Limb (tissue), 2 donors: Measurements from ENCODE around the gene SERPINH1.
"Not testable (repeated sequence)": the region's sequence is repeated elsewhere in the genome, so short reads cannot be mapped to it uniquely, and the experiment has no call there.

Source experiments
- DNase-seq, 2 donors: peaks; one replicate each; pipeline ENCODE4 v3.0.0-alpha.2; 2016; ENCODE audit errors: extremely low spot score in 2 of 2

The SERPINH1 gene

DNA sequence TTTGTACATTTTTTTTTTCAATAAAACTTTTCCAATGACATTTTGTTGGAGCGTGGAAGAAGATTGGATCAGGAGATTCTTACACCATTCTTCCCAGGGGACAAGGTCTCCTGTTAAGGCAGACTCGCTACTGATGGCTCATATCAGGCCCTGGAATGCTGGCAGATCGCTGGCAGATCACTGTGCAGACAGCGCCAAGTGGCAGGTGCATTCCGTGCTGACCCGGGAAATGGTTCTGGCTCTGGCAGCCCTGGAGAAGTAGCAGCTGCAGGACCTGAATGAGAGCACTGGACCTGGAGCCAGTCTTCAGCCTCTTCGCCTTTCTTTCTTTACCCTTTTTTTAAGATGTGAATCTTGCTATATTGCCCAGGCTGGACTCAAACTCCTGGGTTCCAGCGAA, 10.7 kb downstream of the SERPINH1 start:
- no peak for DNase-seq

DNA sequence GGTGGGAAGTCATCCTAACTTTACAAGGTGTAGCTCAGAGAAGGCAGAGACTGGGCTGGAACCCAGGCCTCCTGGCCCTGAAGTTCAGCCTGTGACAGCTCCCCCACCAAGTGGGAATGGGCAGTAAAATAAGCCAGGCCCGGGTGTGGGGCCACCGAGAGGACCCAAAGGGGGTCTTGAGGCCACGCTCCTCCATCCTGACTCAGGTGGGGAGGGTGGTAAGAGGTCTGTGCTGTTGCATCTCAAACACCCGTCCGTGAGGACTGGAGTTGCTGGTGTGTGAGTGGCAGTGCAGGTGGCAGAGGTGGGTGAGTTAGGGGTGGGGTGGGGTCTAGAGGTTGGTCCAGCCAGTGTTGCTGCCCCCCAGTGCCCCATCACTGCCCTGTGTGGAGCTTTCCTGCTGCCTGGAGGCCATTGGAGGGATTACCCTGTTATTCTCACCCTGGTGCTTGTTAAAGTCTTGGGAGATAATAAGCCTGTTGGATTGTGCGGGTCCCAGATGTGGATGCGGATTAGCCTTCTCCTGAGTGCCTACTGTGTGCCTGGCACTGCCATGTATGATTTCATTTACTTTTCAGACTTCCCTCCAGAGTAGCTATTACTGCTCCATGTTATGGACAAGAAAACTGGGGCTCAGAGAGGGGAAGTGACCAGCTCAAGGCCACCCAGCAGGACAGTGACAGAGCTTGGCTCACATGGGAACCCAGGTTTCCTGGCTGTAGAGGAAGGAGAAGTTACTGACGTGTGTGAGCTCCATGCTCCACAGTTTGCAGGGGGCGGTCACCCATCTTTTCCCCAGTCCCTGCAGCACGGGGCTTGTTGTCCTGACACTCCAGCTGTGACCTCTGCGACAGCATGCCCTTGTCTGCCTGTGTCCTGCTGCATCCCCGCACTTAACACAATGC, 12.9 kb downstream of the SERPINH1 start:
- DNase-seq: no peak

- no peak for DNase-seq
Observed at GRCh38 chr11:75576017-75576416, 14.0 kb downstream of the SERPINH1 start.

DNA sequence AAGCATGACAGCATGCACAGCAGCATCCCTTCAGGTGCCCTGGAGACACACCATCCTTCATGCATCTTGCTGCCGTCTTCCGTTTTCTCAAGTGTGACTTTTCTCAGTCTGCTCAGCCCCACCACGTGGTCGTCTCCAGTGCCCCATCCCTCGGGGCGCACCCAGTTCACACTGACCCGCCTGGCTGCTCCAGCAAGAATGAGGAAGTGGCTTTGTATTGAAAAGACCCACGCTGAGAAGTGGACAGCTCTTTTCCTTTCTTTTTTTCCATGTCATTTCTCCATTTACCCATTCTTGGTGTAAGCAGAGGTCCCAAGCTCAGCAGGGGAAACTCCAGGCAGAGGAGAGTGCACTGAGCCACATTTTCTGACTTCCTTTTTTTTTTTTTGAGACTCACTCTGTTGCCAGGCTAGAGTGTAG, 14.5 kb downstream of the SERPINH1 start:
- no peak for DNase-seq

DNA sequence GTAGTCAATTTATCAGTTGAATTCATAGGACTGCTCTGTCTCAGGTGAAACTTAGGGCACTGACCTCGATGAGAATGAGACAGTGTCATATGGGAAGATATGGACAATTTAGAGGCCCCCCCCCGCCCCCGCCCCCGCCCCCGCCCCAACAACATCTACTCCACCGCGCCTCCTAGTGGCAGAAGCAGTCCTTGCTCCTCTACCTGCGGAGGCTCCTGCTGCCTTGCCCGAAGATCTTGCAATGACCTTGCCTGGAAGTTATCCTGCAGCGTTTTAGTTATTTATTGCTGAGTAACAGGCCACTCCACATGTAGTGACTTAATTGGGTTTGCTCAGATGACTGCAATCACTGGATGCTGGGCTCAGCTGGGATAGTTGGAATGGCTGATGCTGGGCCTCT, 15.2 kb downstream of the SERPINH1 start:
- peak in 1 of 2 donors; percentile 66 for DNase-seq

DNA sequence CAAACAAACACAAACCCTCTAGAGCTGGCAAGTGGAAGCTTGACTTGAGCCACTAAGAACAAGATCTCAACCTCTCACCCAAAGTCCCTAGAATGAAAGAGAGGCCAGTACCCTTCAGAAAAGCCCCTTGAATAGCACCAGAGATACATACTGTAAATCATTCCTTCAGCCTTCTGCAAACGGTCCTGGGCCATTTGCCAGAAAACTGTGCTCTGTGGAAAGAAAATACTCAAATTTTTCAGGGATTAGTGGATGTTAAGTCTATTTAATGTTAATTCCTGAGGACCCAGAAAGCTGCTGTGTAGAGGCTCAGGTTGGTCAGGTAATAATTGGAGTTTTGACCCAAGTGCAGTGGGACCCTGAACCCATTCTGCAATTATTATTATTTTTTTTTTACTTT, 16.9 kb downstream of the SERPINH1 start:
- DNase-seq: no peak

DNA sequence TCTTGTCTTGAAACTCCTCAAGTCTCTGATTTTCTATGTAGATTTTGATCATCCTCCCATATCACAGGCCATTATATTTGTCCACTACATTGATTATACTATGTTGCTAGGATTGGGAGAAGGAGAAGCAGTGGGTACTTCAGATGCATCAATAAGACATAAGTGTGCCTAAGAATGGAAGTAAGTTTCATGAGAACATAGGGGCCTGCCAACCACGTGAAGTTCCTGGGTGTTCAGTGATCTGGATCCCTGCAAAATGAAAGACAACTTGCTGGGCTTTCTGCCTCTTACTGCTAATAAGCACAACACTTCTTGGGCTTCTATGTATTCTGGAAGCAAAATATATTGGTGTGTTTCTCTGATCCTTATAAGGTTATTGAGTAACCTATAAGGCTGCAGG, 17.8 kb downstream of the SERPINH1 start:
- no peak for DNase-seq

- no peak for DNase-seq
Observed at GRCh38 chr11:75582506-75582894, 20.4 kb downstream of the SERPINH1 start.

DNA sequence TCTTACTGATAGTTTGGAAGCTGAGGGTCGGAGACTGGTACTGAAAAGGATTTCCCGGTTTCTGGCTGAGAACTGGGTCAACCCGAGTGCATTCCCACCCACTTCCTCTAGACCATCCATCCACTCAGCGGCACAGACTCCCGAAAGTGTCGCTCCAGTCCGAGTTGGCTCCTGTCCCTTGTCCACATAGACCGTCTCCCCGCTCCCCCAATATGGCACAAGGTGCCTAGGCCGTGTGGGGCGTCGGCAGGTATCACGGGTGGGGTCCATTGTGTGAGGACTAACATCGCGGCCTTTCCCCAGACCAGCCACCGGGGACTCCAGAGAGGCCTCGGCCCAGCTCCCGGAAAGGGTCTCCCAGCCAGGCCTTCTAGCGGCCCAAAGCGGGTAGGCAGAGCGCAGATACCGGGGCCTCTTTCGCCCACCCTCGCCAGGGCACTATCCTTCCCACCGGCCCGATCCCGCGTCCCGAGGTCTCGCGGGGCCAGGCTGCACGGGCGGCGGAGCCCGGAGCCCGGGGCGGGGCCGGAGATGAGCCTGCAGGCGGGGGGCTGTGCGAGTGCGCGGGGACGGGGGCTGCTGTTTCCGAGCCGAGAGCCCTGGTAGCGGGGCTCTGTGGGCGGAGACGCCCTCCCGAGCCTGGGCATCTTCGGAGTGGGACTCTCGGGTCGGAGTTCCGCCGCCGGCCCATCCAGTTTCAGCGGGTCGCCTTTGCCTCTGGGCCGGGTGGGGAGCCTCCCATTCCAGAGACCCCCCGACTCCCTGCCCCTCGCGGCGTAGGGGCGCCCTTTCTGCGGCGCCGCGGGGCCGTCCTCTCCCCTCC, 21.1 kb downstream of the SERPINH1 start:
- peak; percentile 82 to 92 for DNase-seq

DNA sequence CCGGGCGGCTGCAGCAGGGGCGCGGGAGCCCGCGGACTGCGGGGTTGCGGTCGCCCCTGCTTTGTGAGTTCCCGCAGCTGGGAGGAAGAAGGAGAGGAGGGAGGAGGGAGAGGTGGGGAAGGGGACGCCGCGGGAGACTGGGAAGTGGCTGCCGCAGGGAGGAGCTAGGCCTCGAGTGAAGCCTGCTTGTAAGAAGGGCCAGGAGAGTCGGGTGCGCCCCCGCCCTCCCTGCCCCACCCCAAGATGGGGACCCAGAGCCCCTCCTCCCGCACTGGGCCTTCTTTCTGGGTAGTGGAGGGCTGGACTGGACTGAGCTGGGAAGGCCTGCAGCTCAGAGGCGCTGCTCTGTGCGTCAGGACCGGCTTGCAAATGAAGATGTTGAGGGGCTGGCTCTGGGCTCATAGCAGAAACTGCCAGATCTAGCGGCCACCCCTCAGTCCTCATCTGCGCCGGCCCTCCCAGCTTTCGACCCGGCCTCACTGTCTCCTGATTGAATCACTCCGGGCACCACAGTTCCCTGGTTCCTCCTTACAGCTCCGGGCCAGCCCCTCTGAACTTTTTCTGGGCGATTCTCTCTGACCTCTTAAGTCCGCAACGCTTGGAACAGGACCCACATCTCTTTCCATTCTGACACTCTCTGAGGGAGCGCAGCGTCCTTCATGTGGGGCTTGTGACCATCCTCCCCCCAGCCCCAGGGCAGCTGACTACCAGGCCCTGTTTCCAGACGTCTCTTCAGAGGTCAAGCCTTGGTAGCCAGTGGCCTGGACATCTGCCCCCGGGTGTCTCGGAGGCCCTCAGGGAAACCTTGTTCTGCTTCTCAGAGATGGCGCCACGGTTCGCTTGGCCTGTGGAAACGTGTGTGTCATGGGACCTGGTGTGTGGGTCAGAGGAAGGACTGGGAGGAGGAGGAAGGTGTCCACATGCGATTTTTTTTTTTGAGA, 21.9 kb downstream of the SERPINH1 start:
- peak; percentile 88 to 89 for DNase-seq

DNA sequence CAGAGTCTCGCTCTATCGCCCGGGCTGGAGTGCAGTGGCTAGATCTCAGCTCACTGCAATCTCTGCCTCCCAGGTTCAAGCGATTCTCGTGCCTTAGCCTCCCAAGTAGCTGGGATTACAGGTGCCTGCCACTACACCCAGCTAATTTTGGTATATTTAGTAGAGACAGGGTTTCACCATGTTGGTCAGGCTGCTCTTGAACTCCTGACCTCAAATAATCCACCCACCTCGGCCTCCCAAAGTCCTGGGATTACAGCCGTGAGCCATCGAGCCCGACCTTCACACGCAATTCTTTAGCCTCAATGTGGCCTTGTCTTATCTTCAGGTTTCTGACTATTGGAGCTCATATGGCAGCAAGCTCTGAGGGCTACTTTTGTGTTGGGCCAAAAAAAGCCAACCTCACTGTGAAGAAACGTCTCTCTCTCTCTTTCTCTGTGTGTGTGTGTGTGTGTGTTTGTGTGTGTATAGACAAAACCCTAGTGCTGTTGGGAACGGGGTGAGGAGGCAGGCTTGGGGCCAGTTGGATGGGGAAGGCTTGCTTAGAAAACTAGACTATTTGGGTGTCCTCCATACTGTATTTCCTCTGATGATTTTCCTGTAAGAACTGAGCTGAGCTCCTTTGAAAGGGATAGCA, 22.7 kb downstream of the SERPINH1 start:
- DNase-seq: not testable (repeated sequence)

- DNase-seq: no peak
Observed at GRCh38 chr11:75585293-75585670, 23.2 kb downstream of the SERPINH1 start.

DNA sequence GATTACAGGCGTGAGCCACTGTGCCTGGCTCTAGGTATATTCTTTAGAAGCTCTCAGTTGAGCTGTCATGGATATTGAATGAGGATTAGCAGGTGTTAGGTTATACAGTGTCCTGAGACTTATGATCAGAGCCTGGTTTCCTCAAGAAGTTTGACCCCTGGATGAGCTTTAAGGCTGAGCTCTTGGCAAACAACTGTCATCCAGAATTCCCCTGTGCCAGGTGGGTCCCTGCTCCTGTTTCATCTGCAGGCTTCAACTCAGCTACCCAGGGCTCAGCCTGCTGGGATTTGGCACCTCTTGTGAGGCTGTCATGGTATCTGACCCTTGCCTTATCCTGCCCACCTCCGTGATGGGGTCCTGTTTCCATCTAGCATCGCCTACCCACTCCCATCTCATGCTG, 24.3 kb downstream of the SERPINH1 start:
- no peak for DNase-seq

GRCh38 chr11:75588051-75588481, 26.0 kb downstream of the SERPINH1 start:
- no peak for DNase-seq

DNA sequence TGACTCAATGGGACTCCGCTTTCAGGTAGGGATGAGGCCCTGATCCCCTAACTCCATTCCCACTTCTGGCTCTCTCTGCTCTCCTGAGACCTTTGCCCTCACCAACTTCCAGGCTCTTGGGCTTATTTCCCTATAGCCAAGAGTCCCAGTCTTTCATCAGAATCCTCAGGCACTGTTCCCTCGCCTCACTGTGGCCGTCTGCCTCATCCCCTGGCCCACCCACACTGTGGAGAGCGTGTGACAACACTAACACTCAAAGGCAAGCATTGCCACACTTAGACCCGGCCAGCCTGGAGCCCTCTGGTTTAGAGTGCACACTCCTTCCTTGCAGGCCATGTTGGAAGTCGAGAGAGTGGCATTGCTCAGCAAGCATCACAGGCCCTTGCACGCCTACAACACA, 27.0 kb downstream of the SERPINH1 start:
- DNase-seq: no peak

DNA sequence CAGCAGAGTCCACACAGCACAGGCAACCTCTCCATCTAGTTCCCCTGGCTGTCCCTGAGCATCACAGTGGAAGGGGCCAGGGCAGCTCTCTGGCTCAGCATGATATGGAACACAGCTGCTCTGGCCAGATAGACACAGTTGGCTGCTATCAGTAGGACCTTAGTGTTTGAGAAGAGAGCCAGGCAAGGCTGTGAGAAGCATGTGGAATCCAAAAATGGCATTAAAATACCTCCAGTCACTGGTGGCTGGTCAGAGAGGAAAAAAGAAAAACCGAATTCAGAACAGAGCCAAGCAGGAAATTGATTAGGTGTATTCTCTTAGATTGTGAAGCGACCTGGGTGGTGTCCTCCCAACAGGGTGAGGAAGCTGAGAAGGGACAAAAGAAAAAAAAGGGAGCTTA, 27.9 kb downstream of the SERPINH1 start:
- DNase-seq: no peak

DNA sequence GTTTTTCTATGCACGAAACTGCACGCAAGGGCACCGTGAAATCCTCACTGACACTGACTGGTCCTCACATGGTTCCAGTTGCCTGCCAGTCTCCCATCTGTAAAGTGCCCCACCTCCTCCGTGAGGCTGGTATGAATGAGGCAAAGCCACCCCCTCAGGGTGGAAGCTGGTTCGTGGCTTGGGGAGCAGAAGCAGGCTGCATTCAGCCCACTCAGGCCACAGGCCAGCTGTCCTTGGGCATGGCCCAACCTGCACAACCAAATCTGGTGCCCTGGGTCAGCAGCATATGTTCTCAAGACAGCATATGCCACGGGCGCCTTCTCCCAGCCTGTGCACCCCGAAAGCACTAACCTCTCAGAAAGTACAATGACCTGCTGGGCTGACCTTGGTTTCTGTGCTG, 29.3 kb downstream of the SERPINH1 start:
- no peak for DNase-seq

DNA sequence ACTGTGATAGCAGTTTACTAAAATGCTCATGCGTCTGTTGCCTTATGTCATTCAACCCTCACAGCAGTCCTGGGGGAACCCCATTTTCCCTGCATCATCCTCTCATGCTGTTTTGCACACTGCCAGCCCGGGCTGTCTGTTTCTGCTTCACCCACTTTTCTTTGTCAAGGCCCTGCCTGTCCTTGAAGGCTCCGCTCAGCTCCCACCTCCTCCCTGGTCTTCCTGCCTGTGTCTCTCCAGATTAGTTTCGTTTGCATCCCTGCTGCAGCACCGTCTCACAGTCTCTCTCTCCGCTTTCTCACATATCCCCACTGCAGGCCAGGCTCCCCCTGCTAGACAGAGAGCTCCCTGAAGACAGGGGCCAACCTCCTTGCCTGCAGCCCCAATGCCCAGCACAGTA, 29.9 kb downstream of the SERPINH1 start:
- no peak for DNase-seq

DNA sequence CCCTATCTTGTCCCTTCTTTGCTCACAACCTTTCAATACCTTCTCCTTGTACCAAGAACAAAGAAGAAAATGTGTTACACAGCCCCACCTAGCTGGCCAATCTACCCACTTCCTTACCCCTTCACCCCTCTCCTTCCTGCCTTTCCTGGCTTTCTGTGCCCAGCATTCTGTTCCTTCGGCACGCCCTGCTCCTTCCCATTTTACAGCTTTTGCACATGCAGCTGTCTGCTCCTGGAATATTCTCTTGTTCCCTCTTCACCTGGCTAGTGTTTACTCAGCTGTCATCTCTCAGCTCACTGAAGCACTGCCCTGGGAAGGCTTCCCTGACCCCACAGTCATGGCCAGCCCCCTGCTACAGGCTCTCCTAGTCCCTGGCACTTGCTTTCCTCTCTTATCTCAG, 30.7 kb downstream of the SERPINH1 start:
- DNase-seq: no peak

GRCh38 chr11:75593286-75593915, 31.3 kb downstream of the SERPINH1 start:
- DNase-seq: no peak
